Muscle of back (tissue), 11 donors: ENCODE measurements around the gene FAM114A1. TPM values are rescaled to one million over a fixed set of nuclear protein-coding genes. Genes with fewer than 3 reads are reported as not detected.
A peak's percentile ranks its signal among the peaks of the same experiment; 100 is the strongest.
"Not testable (repeated sequence)": the region's sequence is repeated elsewhere in the genome, so short reads cannot be mapped to it uniquely, and the experiment has no call there.

ENCODE experiments used
- DNase-seq, 3 donors: peaks; one replicate each; pipeline versions ENCODE4 v3.0.0 to v3.0.0-alpha.2; 2013
- polyA plus RNA-seq, 10 donors: library from polyadenylated mRNA; unstranded; fragments of 120-200 nt; gene quantifications; one replicate each; pipeline ENCODE4 v1.2.1, GENCODE V29; 2013; ENCODE audit not compliant: insufficient read length in 10 of 10

The FAM114A1 gene
- polyA plus RNA-seq, 10 donors, result 44.8 to 72.6 (median 60.8) TPM

GRCh38 chr4:38930204-38930603, 62.6 kb downstream of the FAM114A1 start:
- no peak for DNase-seq

- DNase-seq, result no peak
Measured at GRCh38 chr4:38930707-38931106, 63.1 kb downstream of the FAM114A1 start.

GRCh38 chr4:38931125-38931524, 63.5 kb downstream of the FAM114A1 start:
- DNase-seq, result no peak

- no peak for DNase-seq
Measured at GRCh38 chr4:38935391-38936073, 67.9 kb downstream of the FAM114A1 start.

- no peak for DNase-seq
Measured at GRCh38 chr4:38939165-38939564, 71.6 kb downstream of the FAM114A1 start.

GRCh38 chr4:38940476-38940875, 72.9 kb downstream of the FAM114A1 start:
- DNase-seq, result no peak

GRCh38 chr4:38941906-38942305, 74.3 kb downstream of the FAM114A1 start:
- DNase-seq, result not testable (repeated sequence)

GRCh38 chr4:38943343-38943742, 75.7 kb downstream of the FAM114A1 start:
- peak; percentile 80 to 87 (median 85) for DNase-seq

- no peak for DNase-seq
Measured at GRCh38 chr4:38944440-38944839, 76.8 kb downstream of the FAM114A1 start.

- no peak for DNase-seq
Measured at GRCh38 chr4:38946919-38947318, 79.3 kb downstream of the FAM114A1 start.

- DNase-seq, result peak; percentile 58 to 82 (median 71)
Measured at GRCh38 chr4:38948551-38948950, 80.9 kb downstream of the FAM114A1 start.

GRCh38 chr4:38949411-38950051, 81.9 kb downstream of the FAM114A1 start:
- DNase-seq, result no peak

GRCh38 chr4:38950159-38950558, 82.6 kb downstream of the FAM114A1 start:
- DNase-seq, result no peak

GRCh38 chr4:38950734-38951133, 83.1 kb downstream of the FAM114A1 start:
- DNase-seq, result no peak

- DNase-seq, result no peak
Measured at GRCh38 chr4:38951598-38951997, 84.0 kb downstream of the FAM114A1 start.

- DNase-seq, result no peak
Measured at GRCh38 chr4:38952017-38952416, 84.4 kb downstream of the FAM114A1 start.

- no peak for DNase-seq
Measured at GRCh38 chr4:38954727-38955126, 87.1 kb downstream of the FAM114A1 start.

- DNase-seq, result no peak
Measured at GRCh38 chr4:38955957-38956356, 88.4 kb downstream of the FAM114A1 start.

- no peak for DNase-seq
Measured at GRCh38 chr4:38957261-38957815, 89.7 kb downstream of the FAM114A1 start.

GRCh38 chr4:38957893-38958292, 90.3 kb downstream of the FAM114A1 start:
- no peak for DNase-seq

GRCh38 chr4:38958453-38959190, 91.0 kb downstream of the FAM114A1 start:
- DNase-seq, result peak; percentile 24 to 58 (median 36)

GRCh38 chr4:38959248-38959647, 91.6 kb downstream of the FAM114A1 start:
- DNase-seq, result not testable (repeated sequence)
